OCI-M2 (cell line): Measurements from ENCODE around the gene LOXL4.

Experiments used
- DNase-seq: peaks from one replicate; lab custom pipeline; 2025; ENCODE audit not compliant: unreplicated experiment; lab: John Stamatoyannopoulos, UW

LOXL4 gene

GRCh38 chr10:98265403-98266378 is 2.3 kb downstream of the LOXL4 start:
- no peak for DNase-seq

- no peak for DNase-seq
Observed at GRCh38 chr10:98264378-98265065, 3.5 kb downstream of the LOXL4 start.

- no peak for DNase-seq
Observed at GRCh38 chr10:98263088-98263487, 4.9 kb downstream of the LOXL4 start.

- DNase-seq: no peak
Observed at GRCh38 chr10:98262571-98262970, 5.4 kb downstream of the LOXL4 start.

- no peak for DNase-seq
Observed at GRCh38 chr10:98261436-98262277, 6.3 kb downstream of the LOXL4 start.

- no peak for DNase-seq
Observed at GRCh38 chr10:98260752-98261151, 7.2 kb downstream of the LOXL4 start.

GRCh38 chr10:98260350-98260749 is 7.6 kb downstream of the LOXL4 start:
- no peak for DNase-seq

GRCh38 chr10:98259606-98260315 is 8.2 kb downstream of the LOXL4 start:
- DNase-seq: no peak

- no peak for DNase-seq
Observed at GRCh38 chr10:98258683-98259454, 9.1 kb downstream of the LOXL4 start.

- no peak for DNase-seq
Observed at GRCh38 chr10:98257961-98258360, 10.0 kb downstream of the LOXL4 start.

GRCh38 chr10:98257198-98257597 is 10.8 kb downstream of the LOXL4 start:
- DNase-seq: no peak

GRCh38 chr10:98256692-98257091 is 11.3 kb downstream of the LOXL4 start:
- DNase-seq: no peak

- no peak for DNase-seq
Observed at GRCh38 chr10:98255146-98255877, 12.7 kb downstream of the LOXL4 start.

GRCh38 chr10:98254234-98254974 is 13.6 kb downstream of the LOXL4 start:
- no peak for DNase-seq

- no peak for DNase-seq
Observed at GRCh38 chr10:98253499-98253898, 14.5 kb downstream of the LOXL4 start.

GRCh38 chr10:98252464-98252863 is 15.5 kb downstream of the LOXL4 start:
- DNase-seq: no peak

- no peak for DNase-seq
Observed at GRCh38 chr10:98251399-98251798, 16.6 kb downstream of the LOXL4 start.

GRCh38 chr10:98249134-98249533 is 18.9 kb downstream of the LOXL4 start:
- DNase-seq: no peak

GRCh38 chr10:98248018-98248417 is 20.0 kb downstream of the LOXL4 start:
- DNase-seq: no peak
